ENCODE data around the gene KLHL3.

DNA sequence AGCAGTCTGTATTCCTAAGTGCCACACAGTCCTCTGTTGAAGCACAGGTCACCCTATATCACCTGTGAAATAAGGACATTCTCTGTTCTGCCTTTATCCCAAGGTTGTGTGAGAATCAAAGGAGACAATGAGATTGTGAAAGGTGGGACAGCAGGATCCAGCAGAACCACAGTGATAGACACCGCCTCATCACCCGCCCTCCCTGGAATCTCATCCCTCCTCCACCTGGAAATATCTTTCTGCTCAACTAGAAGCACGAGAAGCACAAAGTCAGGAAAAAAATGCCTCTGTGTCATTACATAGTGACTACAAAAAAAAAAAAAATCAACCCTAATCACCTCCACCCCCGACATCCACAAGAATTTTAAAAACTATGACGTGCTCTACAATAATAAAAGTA lies 32.3 kb downstream of the KLHL3 start:
- TF ChIP-seq EP300 (IDR thresholded peaks at IDR 0.05) = no peak
- TF ChIP-seq, protein P1, sequence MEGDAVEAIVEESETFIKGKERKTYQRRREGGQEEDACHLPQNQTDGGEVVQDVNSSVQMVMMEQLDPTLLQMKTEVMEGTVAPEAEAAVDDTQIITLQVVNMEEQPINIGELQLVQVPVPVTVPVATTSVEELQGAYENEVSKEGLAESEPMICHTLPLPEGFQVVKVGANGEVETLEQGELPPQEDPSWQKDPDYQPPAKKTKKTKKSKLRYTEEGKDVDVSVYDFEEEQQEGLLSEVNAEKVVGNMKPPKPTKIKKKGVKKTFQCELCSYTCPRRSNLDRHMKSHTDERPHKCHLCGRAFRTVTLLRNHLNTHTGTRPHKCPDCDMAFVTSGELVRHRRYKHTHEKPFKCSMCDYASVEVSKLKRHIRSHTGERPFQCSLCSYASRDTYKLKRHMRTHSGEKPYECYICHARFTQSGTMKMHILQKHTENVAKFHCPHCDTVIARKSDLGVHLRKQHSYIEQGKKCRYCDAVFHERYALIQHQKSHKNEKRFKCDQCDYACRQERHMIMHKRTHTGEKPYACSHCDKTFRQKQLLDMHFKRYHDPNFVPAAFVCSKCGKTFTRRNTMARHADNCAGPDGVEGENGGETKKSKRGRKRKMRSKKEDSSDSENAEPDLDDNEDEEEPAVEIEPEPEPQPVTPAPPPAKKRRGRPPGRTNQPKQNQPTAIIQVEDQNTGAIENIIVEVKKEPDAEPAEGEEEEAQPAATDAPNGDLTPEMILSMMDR (IDR thresholded peaks at IDR 0.05) = no peak
- TF ChIP-seq POLR2A (IDR thresholded peaks at IDR 0.05) = no peak
